Breast epithelium (tissue), 4 donors: ENCODE results near the gene KIAA0753. TPM values are rescaled to one million over a fixed set of nuclear protein-coding genes. Genes with fewer than 3 reads are reported as not detected.

ENCODE experiments used
- DNase-seq, 2 donors: peaks; one replicate each; pipeline ENCODE4 v3.0.0-alpha.2; 2019; ENCODE audit warnings: low spot score in 2 of 2
- H3K27ac ChIP-seq, 2 donors: fragments of 200-600 bp; sonication (generic) in 1 of 2; one replicate each; pipeline ENCODE4 v1.5.1; 2016 to 2019; ENCODE audit warnings: mild to moderate bottlenecking in 1 of 2
- H3K27me3 ChIP-seq, 2 donors: fragments of 200-600 bp; sonication (generic) in 1 of 2; one replicate each; pipeline versions ENCODE4 v1.5.1 to v1.6.0; 2017 to 2019; ENCODE audit warnings: control low read depth in 1 of 2, mild to moderate bottlenecking in 1 of 2
- H3K36me3 ChIP-seq: fragments of 200-600 bp; one replicate; pipeline ENCODE4 v1.5.1; 2019
- H3K4me1 ChIP-seq, 2 donors: fragments of 200-600 bp; sonication (generic); one replicate each; pipeline ENCODE4 v1.5.1; 2016 to 2019; ENCODE audit warnings: control low read depth in 1 of 2
- H3K4me3 ChIP-seq, 3 donors: fragments of 200-600 bp; sonication (generic); 1 replicate in 2 of 3; 2 replicates in 1 of 3; pipeline ENCODE4 v1.5.1; 2016 to 2019; ENCODE audit warnings: mild to moderate bottlenecking in 3 of 3, moderate library complexity in 2 of 3
- H3K9me3 ChIP-seq, 2 donors: fragments of 200-600 bp; sonication (generic) in 1 of 2; one replicate each; pipeline ENCODE4 v1.5.1; 2016 to 2019; ENCODE audit warnings: control low read depth in 1 of 2
- POLR2A ChIP-seq: fragments of 450-650 bp; IDR thresholded peaks from one replicate; pipeline ENCODE4 v1.6.1; 2016; ENCODE audit warnings: antibody characterized with exemption, mild to moderate bottlenecking, moderate library complexity
- POLR2AphosphoS5 ChIP-seq, 3 donors: sonication (generic); formaldehyde crosslinking; IDR thresholded peaks; one replicate each; pipeline ENCODE4 v1.6.1; 2017; ENCODE audit warnings: antibody characterized with exemption in 3 of 3
- intact Hi-C: fragments of 100-400 bp; cut with DNase I; formaldehyde crosslinking; loops from one replicate; pipeline ENCODE4 v1.15.1; 2023; ENCODE audit warnings: low total_unique reads
- total RNA-seq, 3 donors: library from RNA; depleted of rRNA; stranded (reverse); fragments of >200 nt; gene quantifications; one replicate each; pipeline ENCODE4 v1.1.0, GENCODE V29; 2016
- TF ChIP-seq, protein P1 (sequence below), 3 donors: fragments of 450-650 bp; IDR thresholded peaks; one replicate each; pipeline ENCODE4 v1.5.1; 2016 to 2017; ENCODE audit warnings: antibody characterized with exemption in 3 of 3, mild to moderate bottlenecking in 3 of 3, moderate library complexity in 3 of 3

KIAA0753 gene
- total RNA-seq, 3 donors from 2014 or later, result 10.1 to 26.5 (median 25.6) TPM

DNA sequence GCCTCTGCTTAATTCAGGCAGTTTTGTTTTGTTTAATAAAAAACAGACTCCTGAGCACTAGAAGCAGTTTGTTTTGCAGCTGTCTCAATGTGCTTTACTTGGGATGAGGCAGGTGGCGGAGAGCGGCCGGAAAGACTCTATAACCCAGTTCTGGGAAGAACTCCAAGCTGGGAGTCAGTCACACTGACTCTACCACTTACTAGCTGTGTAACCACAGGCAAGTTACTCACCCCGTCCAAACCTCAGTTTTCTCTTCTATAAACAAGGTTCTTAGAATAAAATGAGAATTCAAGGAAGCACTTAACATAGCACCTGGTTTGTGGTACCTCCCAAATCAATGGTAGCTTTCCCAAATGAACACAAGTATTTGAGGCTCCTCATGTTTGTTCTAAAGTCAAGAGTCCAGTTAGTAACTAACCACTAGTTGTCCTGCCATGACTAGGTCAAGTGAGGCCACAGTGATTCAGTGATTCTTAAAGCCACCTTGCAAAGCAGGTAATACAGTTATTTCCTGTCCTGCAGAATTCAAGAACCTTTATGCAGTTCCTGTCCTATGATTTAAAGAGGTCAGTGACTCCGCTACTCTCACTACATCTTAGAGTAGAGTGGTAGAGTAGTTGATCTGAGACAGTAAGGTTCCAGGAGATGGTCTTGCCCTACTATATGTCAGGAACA is 3.1 kb upstream of the KIAA0753 start:
- Histone ChIP-seq H3K4me1 (peaks cover 5 to 19% of the 10 kb centered on the region in 2 donors), H3K27me3 (no peaks in the 10 kb centered on the region), H3K36me3 (no peaks in the 10 kb centered on the region), H3K27ac (no peak overlapping the region), H3K4me3 (no peak overlapping the region), H3K9me3 (no peaks in the 10 kb centered on the region)
- intact Hi-C loops, result loop anchor here (2.0 kb wide), 1 partner anchor 55 kb away; no protein-coding TSS in a partner anchor
- TF ChIP-seq POLR2A, result no peak
- TF ChIP-seq POLR2AphosphoS5 (IDR thresholded peaks at IDR 0.05), result no peak
- TF ChIP-seq, protein P1, sequence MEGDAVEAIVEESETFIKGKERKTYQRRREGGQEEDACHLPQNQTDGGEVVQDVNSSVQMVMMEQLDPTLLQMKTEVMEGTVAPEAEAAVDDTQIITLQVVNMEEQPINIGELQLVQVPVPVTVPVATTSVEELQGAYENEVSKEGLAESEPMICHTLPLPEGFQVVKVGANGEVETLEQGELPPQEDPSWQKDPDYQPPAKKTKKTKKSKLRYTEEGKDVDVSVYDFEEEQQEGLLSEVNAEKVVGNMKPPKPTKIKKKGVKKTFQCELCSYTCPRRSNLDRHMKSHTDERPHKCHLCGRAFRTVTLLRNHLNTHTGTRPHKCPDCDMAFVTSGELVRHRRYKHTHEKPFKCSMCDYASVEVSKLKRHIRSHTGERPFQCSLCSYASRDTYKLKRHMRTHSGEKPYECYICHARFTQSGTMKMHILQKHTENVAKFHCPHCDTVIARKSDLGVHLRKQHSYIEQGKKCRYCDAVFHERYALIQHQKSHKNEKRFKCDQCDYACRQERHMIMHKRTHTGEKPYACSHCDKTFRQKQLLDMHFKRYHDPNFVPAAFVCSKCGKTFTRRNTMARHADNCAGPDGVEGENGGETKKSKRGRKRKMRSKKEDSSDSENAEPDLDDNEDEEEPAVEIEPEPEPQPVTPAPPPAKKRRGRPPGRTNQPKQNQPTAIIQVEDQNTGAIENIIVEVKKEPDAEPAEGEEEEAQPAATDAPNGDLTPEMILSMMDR (IDR thresholded peaks at IDR 0.05), result no peak
- no peak for DNase-seq

DNA sequence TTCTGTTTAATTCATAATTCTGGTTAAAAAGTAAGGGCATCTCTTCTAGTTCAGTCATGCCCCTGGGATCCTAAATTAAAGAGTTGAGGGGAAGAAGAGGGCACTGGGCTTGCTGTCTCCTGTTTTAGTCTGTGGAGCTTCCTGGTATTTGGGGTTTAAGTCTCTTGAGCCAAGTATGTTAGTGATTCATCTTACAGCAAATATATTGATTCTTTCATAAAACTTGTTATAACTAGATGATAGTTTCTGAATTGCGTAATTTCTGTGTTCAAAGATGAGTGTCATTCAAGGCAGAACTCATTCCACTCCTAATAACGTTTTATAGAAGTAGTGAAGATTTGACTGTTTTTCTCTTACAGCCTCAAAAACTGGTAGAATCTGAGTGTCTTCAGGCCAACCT is 2.1 kb upstream of the KIAA0753 start:
- intact Hi-C loops, result loop anchor here (2.0 kb wide), 1 partner anchor 54 kb away; no protein-coding TSS in a partner anchor
- H3K4me3 ChIP-seq, result no peak overlapping the region
- H3K27me3 ChIP-seq, result no peaks in the 10 kb centered on the region
- TF ChIP-seq, protein P1 (IDR thresholded peaks at IDR 0.05), result no peak
- TF ChIP-seq POLR2A, result no peak
- TF ChIP-seq POLR2AphosphoS5 (IDR thresholded peaks at IDR 0.05), result no peak
- H3K27ac ChIP-seq, result no peak overlapping the region
- H3K4me1 ChIP-seq, result peaks cover 5 to 20% of the 10 kb centered on the region in 2 donors
- DNase-seq, result no peak
- no peaks in the 10 kb centered on the region for H3K36me3 ChIP-seq
- H3K9me3 ChIP-seq, result no peaks in the 10 kb centered on the region

DNA sequence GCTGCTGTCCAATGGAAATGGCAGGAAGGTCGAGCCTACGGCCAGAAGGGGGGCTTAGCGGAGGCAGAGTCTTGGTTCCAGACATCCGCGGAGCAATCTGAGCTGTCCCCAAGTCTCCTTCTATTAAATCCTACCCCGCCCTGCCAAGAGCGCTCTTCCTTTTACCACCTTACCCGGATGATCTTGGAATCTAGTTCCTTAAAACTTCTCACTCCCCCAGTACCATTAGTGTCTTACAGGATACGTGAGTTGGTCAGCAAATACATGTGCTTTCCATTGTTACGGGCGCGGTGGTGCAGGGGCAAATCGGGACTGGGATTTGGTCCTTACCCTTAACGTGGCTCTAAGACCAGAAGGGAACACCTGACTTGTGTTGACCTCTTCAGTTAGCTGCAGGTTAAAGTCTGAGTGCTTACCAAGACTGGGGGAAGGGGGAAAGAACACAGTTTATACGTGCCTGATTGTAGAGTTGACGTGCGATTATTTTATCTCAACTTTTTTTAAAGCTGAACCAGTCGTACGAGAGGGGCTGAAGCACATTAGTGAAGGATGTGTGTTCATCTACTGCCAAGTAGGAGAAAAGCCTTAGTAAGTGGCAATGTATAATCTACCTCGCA is 844 bp upstream of the KIAA0753 start:
- Histone ChIP-seq H3K9me3 (no peaks in the 10 kb centered on the region), H3K27ac (peak overlapping the region; percentile 85 to 95), H3K4me3 (peak overlapping the region; percentile 71 to 77 (median 76)), H3K27me3 (no peaks in the 10 kb centered on the region), H3K36me3 (no peaks in the 10 kb centered on the region), H3K4me1 (peaks cover 5 to 20% of the 10 kb centered on the region in 2 donors)
- no peak for DNase-seq
- intact Hi-C loops, result no loop called here
- TF ChIP-seq POLR2AphosphoS5 (IDR thresholded peaks at IDR 0.05) (no peak), POLR2A (no peak)
- TF ChIP-seq, protein P1 (IDR thresholded peaks at IDR 0.05), result no peak

DNA sequence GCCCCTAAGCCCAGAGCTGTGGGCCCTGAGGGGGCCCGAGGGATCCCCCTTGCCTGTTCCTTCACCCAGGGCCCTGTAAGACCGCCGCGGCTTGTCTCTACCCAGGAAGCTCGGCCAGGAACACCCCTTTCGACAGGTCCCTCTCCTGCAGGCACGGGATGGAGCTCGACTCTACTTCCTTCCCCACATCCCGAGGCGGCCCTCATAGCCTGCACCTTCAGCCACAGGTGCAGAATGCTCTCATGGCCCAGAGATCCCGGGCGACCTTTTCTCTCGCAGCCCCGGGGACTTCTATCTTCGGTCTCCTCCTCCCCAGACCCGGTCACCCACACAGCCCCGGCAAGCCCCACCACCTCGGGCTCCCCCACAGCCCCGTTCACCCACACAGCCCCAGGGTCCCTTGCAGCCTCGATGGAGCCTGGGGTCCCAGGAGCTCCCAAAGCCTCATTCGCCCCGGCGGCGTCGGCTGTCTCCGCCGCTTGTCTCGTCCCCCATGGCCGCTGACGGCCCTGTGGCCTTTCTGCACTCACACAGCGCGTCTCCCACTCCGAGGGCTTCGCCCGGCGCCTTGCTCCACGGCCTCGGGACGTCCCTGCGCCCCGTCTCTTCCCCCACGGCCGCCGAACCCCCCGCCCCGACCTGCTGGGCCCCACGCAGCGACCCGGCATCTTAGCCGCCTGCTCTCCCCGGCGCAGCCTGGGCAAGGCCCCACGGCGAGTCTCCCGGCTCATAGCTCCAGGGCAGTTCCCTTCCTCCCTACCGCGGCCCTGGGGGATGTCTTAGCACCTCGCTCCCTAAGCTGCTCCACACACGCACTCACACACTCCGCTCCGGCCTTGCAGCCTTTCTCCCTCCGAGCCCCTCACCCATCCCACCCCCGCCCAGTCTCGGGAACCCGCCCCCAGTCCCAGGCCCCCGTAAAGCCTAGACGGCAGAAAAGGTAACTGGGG is 650 bp downstream of the KIAA0753 start:
- TF ChIP-seq, protein P1 (IDR thresholded peaks at IDR 0.05), result no peak
- TF ChIP-seq POLR2AphosphoS5 (IDR thresholded peaks at IDR 0.05), result no peak
- no peak for TF ChIP-seq POLR2A
- intact Hi-C loops, result no loop called here

More for the DNA sequence above, 650 bp downstream of the KIAA0753 start:
- H3K4me3 ChIP-seq, result peak overlapping the region; percentile 71 to 77 (median 76)
- H3K27me3 ChIP-seq, result no peaks in the 10 kb centered on the region
- H3K36me3 ChIP-seq, result no peaks in the 10 kb centered on the region
- no peaks in the 10 kb centered on the region for H3K9me3 ChIP-seq
- peak overlapping the region; percentile 85 to 95 for H3K27ac ChIP-seq
- peaks cover 5 to 20% of the 10 kb centered on the region in 2 donors for H3K4me1 ChIP-seq
- peak in 1 of 2 donors; percentile 54 for DNase-seq
